ENCODE measurements around the gene MED16.
"Not testable (repeated sequence)": the region's sequence is repeated elsewhere in the genome, so short reads cannot be mapped to it uniquely, and the experiment has no call there.

The MED16 gene

DNA sequence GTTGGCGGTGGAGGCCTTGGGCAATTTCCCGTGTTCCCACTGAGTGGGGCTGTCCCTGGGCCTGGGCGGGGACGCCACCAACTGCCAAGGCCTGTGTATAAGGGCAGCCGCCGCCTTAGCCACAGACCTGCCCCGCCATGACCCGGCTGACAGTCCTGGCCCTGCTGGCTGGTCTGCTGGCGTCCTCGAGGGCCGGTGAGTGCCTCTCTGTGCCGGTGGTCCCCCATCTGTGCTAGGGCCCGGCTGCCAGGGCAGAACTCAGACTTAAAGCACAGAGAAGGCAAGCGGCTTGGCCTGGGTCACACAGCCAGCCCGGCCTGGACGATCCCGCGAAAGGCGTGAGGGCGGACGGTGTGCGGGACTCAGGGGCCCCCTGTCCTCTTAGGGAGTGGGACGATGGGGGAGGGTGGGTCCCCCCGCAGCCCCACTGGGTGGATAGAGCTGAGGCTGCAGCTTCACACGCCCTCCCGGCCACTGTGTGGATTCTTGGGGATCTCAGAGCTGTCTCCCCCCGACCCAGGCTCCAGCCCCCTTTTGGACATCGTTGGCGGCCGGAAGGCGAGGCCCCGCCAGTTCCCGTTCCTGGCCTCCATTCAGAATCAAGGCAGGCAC, 65.2 kb downstream of the MED16 start, which contains the start of gene AZU1:
AZU1 (plus strand) TSS at position 128 of the 612 bp plus-strand sequence; CDS start at position 138, 10 bp downstream.
- DNase-seq (ENCODE audit: low spot score): no peak

DNA sequence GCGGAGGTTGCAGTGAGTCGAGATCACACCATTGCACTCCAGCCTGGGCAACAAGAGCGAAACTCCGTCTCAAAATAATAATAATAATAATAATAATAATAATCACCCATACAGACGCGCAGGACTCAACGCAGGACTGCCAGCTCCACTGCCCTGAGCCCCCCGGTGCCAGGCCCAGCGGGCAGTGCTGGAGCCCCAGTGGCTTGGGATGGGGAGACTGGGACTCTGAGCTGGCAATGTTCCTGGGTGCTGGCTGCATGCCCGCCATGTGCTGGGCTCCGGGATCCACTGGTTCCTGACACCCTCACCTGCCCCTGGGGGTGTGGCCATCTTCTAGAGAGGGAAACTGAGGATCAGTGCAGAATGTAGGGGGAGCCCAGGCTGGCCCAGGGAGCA, 65.7 kb downstream of the MED16 start:
- no peak for DNase-seq (ENCODE audit: low spot score)

DNA sequence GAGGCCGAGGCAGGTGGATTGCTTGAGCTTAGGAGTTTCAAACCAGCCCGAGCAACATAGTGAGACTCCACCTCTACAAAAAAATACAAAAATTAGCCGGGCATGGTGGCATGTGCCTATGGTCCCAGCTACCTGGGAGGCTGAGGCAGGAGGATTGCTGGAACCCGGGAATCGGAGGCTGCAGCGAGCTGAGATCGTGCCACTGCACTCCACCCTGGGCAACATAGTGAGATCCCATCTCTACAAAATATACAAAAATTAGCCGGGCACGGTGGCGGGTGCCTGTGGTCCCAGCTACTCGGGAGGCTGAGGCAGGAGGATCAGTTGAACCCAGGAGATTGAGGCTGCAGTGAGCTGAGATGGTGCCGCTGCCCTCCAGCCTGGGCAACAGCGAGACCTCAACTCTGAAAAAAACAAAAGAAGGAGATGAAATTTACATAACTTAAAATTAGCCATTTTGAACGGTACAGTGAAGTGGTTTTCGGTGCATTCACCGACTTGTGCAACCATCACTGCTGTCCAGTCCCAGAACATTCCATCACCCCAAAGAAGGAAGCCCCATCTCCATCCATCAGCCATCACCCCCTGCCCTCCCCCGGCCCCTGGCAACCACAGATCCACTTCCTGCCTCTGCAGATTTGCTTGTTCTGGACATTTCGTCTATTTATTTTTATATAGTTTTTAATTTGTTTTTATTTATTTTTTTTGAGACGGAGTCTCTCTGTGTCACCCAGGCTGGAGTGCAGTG, 66.9 kb downstream of the MED16 start:
- DNase-seq (ENCODE audit: low spot score): no peak

DNA sequence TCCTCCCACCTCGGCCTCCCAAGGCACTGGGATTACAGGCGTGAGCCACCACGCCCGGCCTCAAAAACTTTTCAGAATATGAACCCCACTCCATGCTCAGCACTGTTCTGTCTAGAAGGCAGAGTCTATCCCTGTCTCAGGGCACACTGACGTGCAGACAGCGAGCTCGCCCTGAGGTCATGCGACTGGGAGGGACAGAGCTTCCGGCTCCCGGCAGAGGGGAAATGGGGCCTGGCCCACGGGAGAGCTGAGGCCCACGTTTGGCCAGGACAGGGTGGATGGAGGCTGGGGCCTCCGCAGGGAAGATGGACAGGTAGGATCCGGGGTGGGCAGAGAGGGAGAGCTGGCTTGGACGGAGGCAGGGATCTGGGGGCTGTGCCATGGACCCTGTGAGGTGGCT, 68.1 kb downstream of the MED16 start:
- no peak for DNase-seq (ENCODE audit: low spot score)

DNA sequence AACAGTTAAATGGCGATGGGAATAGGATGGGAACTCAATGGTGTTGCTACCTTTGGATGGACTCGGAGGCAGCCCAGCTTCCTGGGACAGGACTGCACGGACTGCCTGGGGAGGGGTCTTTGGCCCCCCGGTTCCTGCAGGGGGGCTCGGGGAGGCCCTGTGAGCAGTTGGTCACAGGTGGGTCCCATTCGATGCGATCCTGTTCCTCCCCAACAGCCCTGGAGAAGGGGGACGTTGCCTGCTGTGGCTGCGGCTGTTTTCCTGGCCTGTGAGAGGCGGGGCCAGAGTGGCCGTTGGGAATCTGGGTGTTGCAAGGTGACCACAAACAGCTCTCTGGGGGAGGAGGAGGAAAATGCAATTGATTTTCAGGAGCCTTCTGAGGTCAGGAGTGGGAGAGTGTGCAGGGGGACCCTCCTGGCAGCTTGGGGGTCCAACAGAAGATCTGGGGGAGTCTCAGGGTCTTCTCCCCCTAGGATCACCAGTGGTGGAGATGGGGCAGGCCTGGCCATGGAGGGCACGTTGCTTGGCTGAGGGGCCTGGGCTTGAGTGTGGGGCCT, 69.3 kb downstream of the MED16 start:
- DNase-seq (ENCODE audit: low spot score): peak; percentile 66

DNA sequence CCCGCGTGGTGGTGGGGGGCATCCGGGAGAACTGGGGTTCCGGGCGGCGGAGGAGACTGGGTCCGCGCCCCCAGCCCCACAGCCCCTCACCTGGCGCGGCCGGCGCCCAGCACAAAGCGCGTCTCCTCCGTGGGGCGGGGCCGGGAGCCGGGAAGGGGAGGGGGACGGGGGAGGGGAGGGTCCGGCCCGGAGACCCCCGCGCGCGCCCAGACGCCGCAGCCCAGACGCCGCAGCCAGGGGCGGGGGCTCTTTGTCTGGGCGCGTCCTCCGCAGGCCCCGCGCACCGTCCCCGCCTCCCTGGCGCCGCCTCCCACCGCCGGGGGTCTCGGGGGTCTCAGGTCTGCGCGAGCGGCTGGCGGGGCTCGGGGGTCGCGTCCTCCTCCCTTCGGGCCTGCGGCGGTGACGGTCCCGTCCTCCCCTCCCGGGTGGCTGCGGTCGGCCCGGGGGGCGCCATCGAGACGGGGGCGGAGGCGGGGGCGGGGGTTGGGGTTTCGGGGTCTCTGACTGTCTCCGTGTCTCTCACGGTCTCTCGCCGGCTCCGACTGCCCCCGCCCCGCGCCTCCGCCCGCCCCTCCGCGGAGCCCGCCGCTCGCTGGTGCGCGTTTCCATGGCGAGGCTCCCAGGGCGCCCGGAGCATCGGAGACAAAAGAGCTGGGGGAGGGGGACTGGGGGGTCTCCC, 71.0 kb downstream of the MED16 start, which contains the start of gene PLPPR3:
PLPPR3 (minus strand) TSS at position 131 of the 679 bp plus-strand sequence. CDS start 396 bp downstream, outside the sequence.
- DNase-seq (ENCODE audit: low spot score): peak; percentile 41

DNA sequence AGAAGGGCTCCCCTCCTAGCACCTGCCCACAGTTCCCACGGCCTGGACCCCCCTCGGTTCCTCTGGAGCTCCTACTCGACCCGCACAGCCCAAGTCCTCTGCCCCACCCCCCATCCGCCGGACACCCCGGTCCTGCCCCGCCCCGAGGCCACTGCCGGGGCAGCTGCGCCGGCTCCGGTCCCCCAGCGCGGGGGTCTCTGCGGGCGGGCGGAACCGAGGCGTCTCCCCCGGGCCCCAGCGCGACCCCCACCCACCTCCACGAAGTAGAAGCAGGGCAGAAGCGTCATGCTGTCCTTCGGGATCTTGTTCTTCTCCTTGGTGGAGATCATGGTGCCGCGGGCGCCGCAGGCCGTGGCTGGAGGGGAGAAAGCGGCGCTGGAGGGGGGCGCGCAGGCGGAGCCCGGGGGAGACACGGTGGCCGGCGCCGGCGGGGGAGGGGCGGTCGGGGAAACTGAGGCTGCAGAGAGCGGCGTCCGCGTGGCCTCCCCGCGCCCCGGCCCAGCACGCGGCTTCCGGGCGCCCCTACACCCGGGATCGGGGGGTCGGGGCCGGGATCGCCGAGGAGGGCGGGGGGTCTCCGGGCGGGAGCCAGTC, 71.7 kb downstream of the MED16 start:
- DNase-seq (ENCODE audit: low spot score): peak; percentile 54

DNA sequence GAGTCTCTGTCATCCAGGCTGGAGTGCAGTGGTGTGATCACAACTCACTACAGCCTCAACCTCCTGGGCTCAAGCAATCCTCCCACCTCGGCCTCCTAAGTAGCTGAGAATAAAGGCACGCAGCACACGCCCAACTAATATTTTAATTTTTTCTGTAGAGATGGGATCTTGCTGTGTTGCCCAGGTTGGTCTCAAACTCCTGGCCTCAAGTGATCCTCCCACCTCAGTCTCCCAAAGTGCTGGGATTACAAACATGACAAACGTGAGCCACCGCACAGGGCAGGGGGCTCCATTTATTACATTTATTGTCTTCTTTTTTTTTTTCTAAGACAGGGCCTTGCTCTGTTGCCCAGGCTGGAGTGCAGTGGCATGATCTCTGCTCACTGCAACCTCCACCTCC, 72.8 kb downstream of the MED16 start:
- DNase-seq (ENCODE audit: low spot score): not testable (repeated sequence)
